Small intestine (tissue), 7 donors: ENCODE measurements around the gene FAM13A. TPM values are rescaled to one million over a fixed set of nuclear protein-coding genes. Genes with fewer than 3 reads are reported as not detected.

Experiments
- DNase-seq, 2 donors: peaks; one replicate each; pipeline versions ENCODE4 v3.0.0 to v3.0.0-alpha.2; 2013
- FAIRE-seq: peaks from 2 replicates; lab custom pipeline; 2012; peaks lifted over from hg19 to GRCh38; lab: Jason Lieb, UNC
- H3K27ac ChIP-seq, 3 donors: one replicate each; pipeline ENCODE4 v1.5.1; 2013; ENCODE audit warnings: low read length in 2 of 3, mild to moderate bottlenecking in 2 of 3, control low read depth in 1 of 3, inconsistent platforms in 1 of 3, low read depth in 1 of 3, moderate library complexity in 1 of 3
- H3K27me3 ChIP-seq, 3 donors: one replicate each; pipeline ENCODE4 v1.6.1; 2013; ENCODE audit warnings: low read length in 3 of 3, inconsistent platforms in 1 of 3; ENCODE audit not compliant: control insufficient read depth in 3 of 3, insufficient read depth in 3 of 3
- H3K36me3 ChIP-seq, 3 donors: one replicate each; pipeline ENCODE4 v1.6.1; 2013; ENCODE audit warnings: low read length in 3 of 3, inconsistent platforms in 1 of 3, low read depth in 1 of 3, mild to moderate bottlenecking in 1 of 3, moderate library complexity in 1 of 3; ENCODE audit not compliant: control insufficient read depth in 3 of 3, insufficient read depth in 2 of 3
- H3K4me1 ChIP-seq, 3 donors: one replicate each; pipeline ENCODE4 v1.6.1; 2013; ENCODE audit warnings: low read length in 2 of 3, inconsistent platforms in 1 of 3, low read depth in 1 of 3, mild to moderate bottlenecking in 1 of 3, moderate library complexity in 1 of 3; ENCODE audit not compliant: control insufficient read depth in 3 of 3, insufficient read depth in 2 of 3
- H3K4me3 ChIP-seq, 3 donors: one replicate each; pipeline ENCODE4 v1.5.1; 2013; ENCODE audit warnings: low read length in 3 of 3, control low read depth in 1 of 3, inconsistent platforms in 1 of 3, low read depth in 1 of 3, mild to moderate bottlenecking in 1 of 3, moderate library complexity in 1 of 3
- H3K9me3 ChIP-seq, 2 donors: one replicate each; pipeline ENCODE4 v1.6.1; 2013; ENCODE audit warnings: low read depth in 1 of 2, low read length in 1 of 2; ENCODE audit not compliant: control insufficient read depth in 2 of 2, insufficient read depth in 1 of 2
- WGBS, 3 donors: extraction: QIAGEN DNeasy Blood & Tissue Kit; methylation state at CpG; one replicate each; pipeline ENCODE4 v1.1.7; 2013; 5-methylcytosine and 5-hydroxymethylcytosine counted together
- polyA plus RNA-seq, 4 donors: library from polyadenylated mRNA; stranded (reverse) in 3 of 4; unstranded in 1 of 4; fragments of 200-250 nt in 3 of 4; fragments of 120-200 nt in 1 of 4; gene quantifications; one replicate each; pipeline versions ENCODE4 v1.2.1 to v1.2.3, GENCODE V29; 2013
- donor health status: healthy with polysubstance abuse.
- donor health status: control.
- donor health status: control.
- donor health status: Bipolar disorder and iron deficiency.
- donor health status: healthy.

FAM13A gene
- polyA plus RNA-seq, 4 donors: 11.2 to 81.0 (median 58.4) TPM

DNA sequence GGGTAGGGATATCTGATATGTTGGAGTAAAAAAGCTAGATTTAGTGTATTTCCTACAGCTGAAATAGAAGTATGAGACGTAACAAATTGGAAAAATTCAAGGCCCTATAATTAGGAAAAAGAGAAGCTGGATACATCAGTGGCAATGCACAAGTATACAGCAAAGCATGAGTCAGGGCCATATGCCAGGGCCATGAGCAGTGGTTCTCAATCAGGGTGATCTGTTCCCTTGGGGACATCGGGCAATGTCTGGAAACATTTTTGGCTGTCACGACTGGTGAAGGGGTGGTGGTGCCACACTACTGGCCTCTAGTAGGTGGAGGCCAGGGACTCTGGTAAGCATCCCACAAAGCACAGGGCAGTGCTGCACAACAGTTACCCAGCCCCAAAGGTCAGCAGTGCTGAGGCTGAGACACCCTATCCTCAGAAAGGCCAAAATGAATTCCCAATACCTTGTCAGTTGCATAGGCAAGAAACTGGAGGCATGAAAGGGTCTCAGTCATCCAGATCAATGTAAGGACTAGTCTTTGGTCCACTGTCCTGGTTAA, 322.5 kb downstream of the FAM13A start:
- FAIRE-seq: no peak
- no peak for DNase-seq
- Histone ChIP-seq H3K4me3 (no peak overlapping the region), H3K4me1 (peaks cover 0 to 17% (median 4%) of the 10 kb centered on the region in 3 donors), H3K36me3 (peaks cover 18 to 49% (median 30%) of the 10 kb centered on the region in 3 donors), H3K9me3 (no peaks in the 10 kb centered on the region), H3K27me3 (no peaks in the 10 kb centered on the region), H3K27ac (no peak overlapping the region)
- WGBS, 3 donors: 78 to 97% (median 80%) methylated on average over 3 of the region's 3 CpGs

DNA sequence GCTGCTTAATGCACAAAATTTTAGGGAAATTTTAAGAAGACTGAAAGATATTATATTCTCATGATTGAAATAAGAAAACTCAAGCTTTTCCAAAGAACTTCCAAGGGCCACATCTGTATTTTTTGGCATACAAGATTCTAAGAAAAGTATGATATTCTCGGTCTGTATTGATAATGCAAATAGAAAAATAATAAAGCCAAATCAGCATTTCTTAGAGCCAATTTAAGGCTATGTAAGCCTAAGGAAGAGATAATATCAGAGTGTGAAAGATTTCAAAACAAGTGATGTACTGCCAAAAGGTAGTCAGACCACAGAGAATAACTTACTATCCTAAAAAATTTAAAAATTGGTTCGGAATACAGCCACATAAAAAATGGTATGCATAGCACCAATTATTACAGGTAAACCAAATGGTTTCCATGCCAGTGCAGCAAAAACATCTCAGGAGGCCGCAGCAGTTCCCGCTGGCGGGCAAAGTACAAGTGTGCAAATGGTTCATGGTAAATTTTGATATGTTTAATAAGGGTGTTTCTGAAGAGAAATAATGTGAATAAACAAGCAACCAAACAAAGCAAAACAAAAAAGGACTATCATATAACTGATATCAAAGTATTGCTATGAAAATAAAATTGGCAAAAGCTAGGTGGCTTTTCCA, 324.1 kb downstream of the FAM13A start:
- no peak for FAIRE-seq
- H3K27me3 ChIP-seq: no peaks in the 10 kb centered on the region
- peaks cover 0 to 4% (median 4%) of the 10 kb centered on the region in 3 donors for H3K4me1 ChIP-seq
- no peaks in the 10 kb centered on the region for H3K9me3 ChIP-seq
- DNase-seq: no peak
- peaks cover 16 to 51% (median 33%) of the 10 kb centered on the region in 3 donors for H3K36me3 ChIP-seq
- H3K27ac ChIP-seq: no peak overlapping the region
- 79 to 92% (median 80%) methylated on average over 5 of the region's 5 CpGs for WGBS, 3 donors
- H3K4me3 ChIP-seq: no peak overlapping the region

DNA sequence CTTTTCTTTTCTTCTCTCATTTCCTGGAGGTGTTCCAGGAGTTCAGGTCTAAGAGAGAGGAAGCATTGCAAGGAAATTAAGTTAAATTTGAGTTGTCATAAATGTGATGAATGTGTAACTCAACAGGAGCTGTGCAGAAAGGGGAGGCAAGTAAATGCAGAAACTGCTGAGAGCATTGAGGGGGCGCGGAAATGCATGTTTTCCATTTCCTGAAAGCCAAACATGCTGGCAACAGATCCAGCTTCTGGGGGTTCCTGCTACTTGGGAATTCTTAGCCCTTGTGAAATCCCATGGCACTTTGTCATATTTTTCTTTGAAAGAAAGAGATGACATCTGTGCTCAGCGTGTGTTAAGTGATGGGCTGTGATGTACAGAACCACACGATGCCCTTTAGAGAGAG, 325.6 kb downstream of the FAM13A start:
- Histone ChIP-seq H3K4me3 (no peak overlapping the region), H3K27me3 (no peaks in the 10 kb centered on the region), H3K9me3 (no peaks in the 10 kb centered on the region), H3K36me3 (peaks cover 16 to 52% (median 37%) of the 10 kb centered on the region in 3 donors), H3K4me1 (no peaks in the 10 kb centered on the region), H3K27ac (no peak overlapping the region)
- DNase-seq: no peak
- 87 to 97% (median 94%) methylated on average over 4 of the region's 4 CpGs for WGBS, 3 donors
- FAIRE-seq: no peak

GRCh38 chr4:88730811-88731210, 326.2 kb downstream of the FAM13A start:
- Histone ChIP-seq H3K36me3 (peaks cover 16 to 55% (median 37%) of the 10 kb centered on the region in 3 donors), H3K27ac (no peak overlapping the region), H3K4me3 (no peak overlapping the region), H3K9me3 (no peaks in the 10 kb centered on the region), H3K4me1 (no peaks in the 10 kb centered on the region), H3K27me3 (no peaks in the 10 kb centered on the region)
- FAIRE-seq: no peak
- WGBS, 3 donors: 90 to 94% (median 92%) methylated on average over 5 of the region's 5 CpGs
- no peak for DNase-seq

DNA sequence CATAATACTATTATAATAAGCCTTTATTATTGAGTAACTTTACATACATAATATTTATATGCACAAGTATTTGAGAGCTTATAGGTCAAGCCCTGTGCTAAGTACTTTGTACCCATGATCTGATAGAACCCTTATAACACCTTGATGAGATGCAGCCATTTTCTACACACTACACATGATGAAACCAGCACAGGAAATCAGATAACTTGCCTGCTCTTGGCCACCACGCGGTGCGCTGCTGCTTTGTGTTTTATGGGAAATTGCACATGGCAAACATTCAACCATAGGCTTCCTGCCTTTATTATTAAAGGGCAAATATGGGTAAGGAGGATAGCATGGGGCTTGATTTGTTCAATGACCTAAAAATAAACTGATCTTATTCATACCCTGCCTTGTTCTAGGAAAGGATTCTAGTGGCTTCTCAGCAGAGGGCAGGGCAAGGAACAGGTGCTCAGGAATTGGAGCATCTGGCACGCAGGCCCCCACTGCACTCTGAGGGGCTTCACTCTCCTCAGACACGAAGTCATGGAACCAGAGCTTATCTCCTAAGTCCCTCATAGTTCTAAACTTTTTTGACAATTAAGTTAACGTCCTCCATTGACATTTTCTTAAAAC, 327.7 kb downstream of the FAM13A start:
- no peak overlapping the region for H3K4me3 ChIP-seq
- FAIRE-seq: no peak
- DNase-seq: peak; percentile 10 to 65
- no peaks in the 10 kb centered on the region for H3K9me3 ChIP-seq
- H3K27ac ChIP-seq: no peak overlapping the region
- peaks cover 16 to 55% (median 33%) of the 10 kb centered on the region in 3 donors for H3K36me3 ChIP-seq
- no peaks in the 10 kb centered on the region for H3K27me3 ChIP-seq
- H3K4me1 ChIP-seq: no peaks in the 10 kb centered on the region
- WGBS, 3 donors: 83 to 89% (median 84%) methylated on average over 6 of the region's 6 CpGs

DNA sequence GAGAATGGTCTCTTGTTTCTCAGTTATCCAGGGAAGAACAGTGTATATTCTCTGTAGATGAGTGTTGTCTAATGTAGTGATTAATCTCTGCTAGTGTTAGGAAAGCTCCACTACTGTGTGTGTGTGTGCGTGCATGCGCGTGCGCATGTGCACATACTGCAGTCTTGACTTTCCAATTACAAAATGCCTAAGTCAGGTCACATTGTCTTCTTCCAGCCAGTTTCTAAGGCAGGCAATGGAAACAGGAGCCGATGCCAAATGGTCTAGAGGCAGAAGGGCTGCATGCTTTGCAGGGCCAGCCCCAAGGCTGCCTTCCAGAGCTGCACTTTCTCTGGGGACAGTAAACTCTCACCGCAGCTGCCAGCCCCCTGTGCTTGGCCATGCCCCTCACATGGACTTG, 328.8 kb downstream of the FAM13A start:
- H3K36me3 ChIP-seq: peaks cover 16 to 55% (median 26%) of the 10 kb centered on the region in 3 donors
- no peak for DNase-seq
- no peaks in the 10 kb centered on the region for H3K27me3 ChIP-seq
- H3K4me1 ChIP-seq: no peaks in the 10 kb centered on the region
- WGBS, 3 donors: 89 to 97% (median 95%) methylated on average over 6 of the region's 6 CpGs
- no peaks in the 10 kb centered on the region for H3K9me3 ChIP-seq
- no peak overlapping the region for H3K4me3 ChIP-seq
- H3K27ac ChIP-seq: no peak overlapping the region
- FAIRE-seq: no peak

- H3K36me3 ChIP-seq: peaks cover 15 to 62% (median 26%) of the 10 kb centered on the region in 3 donors
Observed at GRCh38 chr4:88725986-88726385, 331.0 kb downstream of the FAM13A start.

GRCh38 chr4:88725143-88725542, 331.8 kb downstream of the FAM13A start:
- FAIRE-seq (no peak), DNase-seq (no peak)
- H3K4me3 ChIP-seq: no peak overlapping the region
- H3K27me3 ChIP-seq: no peaks in the 10 kb centered on the region
- H3K9me3 ChIP-seq: no peaks in the 10 kb centered on the region
- H3K4me1 ChIP-seq: no peaks in the 10 kb centered on the region
- H3K36me3 ChIP-seq: peaks cover 10 to 59% (median 21%) of the 10 kb centered on the region in 3 donors
- H3K27ac ChIP-seq: no peak overlapping the region
- 92 to 98% (median 95%) methylated on average over 4 of the region's 4 CpGs for WGBS, 3 donors

More at GRCh38 chr4:88725986-88726385, 331.0 kb downstream of the FAM13A start:
- Histone ChIP-seq H3K27ac (no peak overlapping the region), H3K4me3 (no peak overlapping the region), H3K27me3 (no peaks in the 10 kb centered on the region), H3K4me1 (no peaks in the 10 kb centered on the region), H3K9me3 (no peaks in the 10 kb centered on the region)
- 74 to 94% (median 89%) methylated on average over 2 of the region's 2 CpGs for WGBS, 3 donors
- FAIRE-seq: no peak
- no peak for DNase-seq
